Stimulated activated naive B cell treated with anti-CD40 and anti-IgM and Interleukin-4, amounts not matched to agents 10 μg/mL and 1 μg/mL and 100 μg/mL, for 72 hours (primary cell): ENCODE data around the gene ITGAD.
A peak's percentile ranks its signal among the peaks of the same experiment; 100 is the strongest.

ENCODE experiments used
- ATAC-seq, 2 donors: fragments of 150-1000 bp; cut with Tn5 transposase; replicated peaks; 2 replicates each; pipeline ENCODE4 v1.10.0; 2021; ENCODE audit warnings: moderate library complexity in 1 of 2
- DNase-seq: peaks from one replicate; pipeline ENCODE4 v3.0.0; 2021
- H3K27ac Mint-ChIP-seq: one replicate; pipeline ENCODE4 v1.8.0; 2022; ENCODE audit warnings: mild to moderate bottlenecking, mixed read lengths
- H3K27me3 Mint-ChIP-seq, 2 donors: one replicate each; pipeline ENCODE4 v1.8.0; 2022; ENCODE audit warnings: mixed read lengths in 2 of 2
- H3K36me3 Mint-ChIP-seq, 2 donors: one replicate each; pipeline ENCODE4 v1.8.0; 2022; ENCODE audit warnings: mixed read lengths in 2 of 2, mild to moderate bottlenecking in 1 of 2
- H3K4me1 Mint-ChIP-seq, 2 donors: one replicate each; pipeline ENCODE4 v1.8.0; 2022; ENCODE audit warnings: mixed read lengths in 2 of 2, mild to moderate bottlenecking in 1 of 2
- H3K4me3 Mint-ChIP-seq, 2 donors: one replicate each; pipeline ENCODE4 v1.8.0; 2022; ENCODE audit warnings: mild to moderate bottlenecking in 2 of 2, mixed read lengths in 2 of 2, moderate library complexity in 1 of 2
- H3K9me3 Mint-ChIP-seq, 2 donors: one replicate each; pipeline ENCODE4 v1.8.0; 2022; ENCODE audit warnings: mixed read lengths in 2 of 2, mild to moderate bottlenecking in 1 of 2

Gene ITGAD

GRCh38 chr16:31393056-31393455 is at the start of gene ITGAD:
TSS of gene ITGAD (plus strand) at chr16:31393335. CDS start at chr16:31393361, 26 bp downstream.
- H3K9me3 Mint-ChIP-seq: no peaks in the 10 kb centered on the region
- DNase-seq (no peak), ATAC-seq (peak; percentile 16 to 41)
- H3K4me3 Mint-ChIP-seq: no peak within 1 kb of the TSS
- H3K27ac Mint-ChIP-seq: peak within 1 kb of the TSS; percentile 2
- peaks cover 5 to 8% of the 10 kb centered on the region in 2 donors for H3K4me1 Mint-ChIP-seq
- H3K27me3 Mint-ChIP-seq: peaks cover 20 to 37% of the 10 kb centered on the region in 2 donors
- H3K36me3 Mint-ChIP-seq: peaks cover 0 to 1% of the 10 kb centered on the region in 2 donors

DNA sequence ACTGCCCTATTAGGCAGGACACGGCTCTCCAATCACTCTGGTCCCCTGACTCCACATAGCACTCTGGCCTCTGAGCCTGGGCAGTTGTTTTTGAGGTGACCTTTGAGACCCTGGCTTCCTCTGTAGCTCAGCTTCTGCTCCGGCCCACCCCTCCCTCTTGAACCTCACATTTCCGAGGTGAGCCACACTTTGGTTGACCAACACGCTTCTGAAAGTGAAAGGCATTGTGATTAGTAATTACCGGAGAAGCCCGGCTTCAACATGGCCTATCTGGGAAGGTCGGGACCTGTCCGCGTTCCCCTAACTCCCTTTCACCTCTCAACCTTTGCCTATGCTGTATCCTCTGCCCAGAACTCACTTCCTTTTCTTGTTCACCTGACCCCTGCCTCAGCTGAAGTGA is 48.4 kb upstream of the ITGAD start:
- H3K27me3 Mint-ChIP-seq: peaks cover 0 to 5% of the 10 kb centered on the region in 2 donors
- ATAC-seq: peak; percentile 41 to 60
- H3K4me1 Mint-ChIP-seq: peaks cover 28 to 35% of the 10 kb centered on the region in 2 donors
- H3K4me3 Mint-ChIP-seq: peak overlapping the region; percentile 17 to 18
- no peak for DNase-seq
- H3K27ac Mint-ChIP-seq: peak overlapping the region; percentile 15
- H3K36me3 Mint-ChIP-seq: no peaks in the 10 kb centered on the region
- H3K9me3 Mint-ChIP-seq: no peaks in the 10 kb centered on the region

DNA sequence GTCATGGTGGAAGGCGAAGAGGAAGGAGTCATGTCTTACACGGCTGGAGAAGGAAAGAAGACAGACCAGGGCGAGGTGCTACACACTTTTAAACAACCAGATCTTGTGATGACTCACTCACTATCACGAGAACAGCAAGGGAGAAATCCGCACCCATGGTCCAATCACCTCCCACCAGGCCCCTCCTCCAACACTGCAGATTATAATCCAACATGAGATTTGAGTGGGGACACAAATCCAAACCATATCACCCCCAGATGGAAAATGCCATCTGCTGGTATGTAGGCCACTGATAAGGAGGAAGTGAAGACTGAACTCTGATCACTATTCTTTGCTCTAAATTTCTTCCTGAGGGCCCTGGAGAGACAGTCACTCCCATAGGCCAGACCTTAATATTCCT is 45.7 kb upstream of the ITGAD start:
- DNase-seq (no peak), ATAC-seq (no peak)
- no peak overlapping the region for H3K27ac Mint-ChIP-seq
- H3K9me3 Mint-ChIP-seq: no peaks in the 10 kb centered on the region
- H3K4me3 Mint-ChIP-seq: no peak overlapping the region
- H3K27me3 Mint-ChIP-seq: no peaks in the 10 kb centered on the region
- peaks cover 43 to 58% of the 10 kb centered on the region in 2 donors for H3K4me1 Mint-ChIP-seq
- H3K36me3 Mint-ChIP-seq: no peaks in the 10 kb centered on the region

DNA sequence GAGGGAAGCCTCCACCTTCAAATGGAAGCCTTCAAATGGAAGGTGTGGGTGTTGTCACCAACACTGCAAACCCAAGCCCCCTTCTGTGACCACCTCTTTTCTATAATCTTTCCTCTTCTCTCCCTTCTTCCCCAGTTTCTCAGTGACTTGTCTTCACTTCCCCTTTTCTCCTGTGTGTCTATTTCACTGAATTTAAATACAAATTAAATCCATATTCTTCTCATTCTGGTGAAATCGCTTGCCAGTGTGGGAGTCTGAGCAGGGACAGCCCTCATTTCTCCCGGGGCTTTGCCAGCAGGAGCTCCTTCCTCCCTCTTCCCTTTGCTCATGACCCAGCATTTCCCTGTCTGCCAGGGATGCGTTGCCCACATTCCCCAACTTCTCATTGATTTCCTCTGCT is 44.6 kb upstream of the ITGAD start:
- no peaks in the 10 kb centered on the region for H3K27me3 Mint-ChIP-seq
- no peak overlapping the region for H3K4me3 Mint-ChIP-seq
- DNase-seq (no peak), ATAC-seq (no peak)
- H3K4me1 Mint-ChIP-seq: peaks cover 53 to 69% of the 10 kb centered on the region in 2 donors
- H3K27ac Mint-ChIP-seq: no peak overlapping the region
- H3K9me3 Mint-ChIP-seq: peaks cover 0 to 1% of the 10 kb centered on the region in 2 donors
- H3K36me3 Mint-ChIP-seq: no peaks in the 10 kb centered on the region

- Mint-ChIP-seq H3K4me1 (peaks cover 63 to 76% of the 10 kb centered on the region in 2 donors), H3K36me3 (peaks cover 0 to 4% of the 10 kb centered on the region in 2 donors), H3K4me3 (no peak overlapping the region), H3K27me3 (no peaks in the 10 kb centered on the region), H3K27ac (no peak overlapping the region), H3K9me3 (peaks cover 0 to 1% of the 10 kb centered on the region in 2 donors)
- ATAC-seq (peak; percentile 6 to 7), DNase-seq (peak; percentile 37)
Observed at GRCh38 chr16:31350275-31351005, 42.7 kb upstream of the ITGAD start.

- Mint-ChIP-seq H3K4me3 (peak overlapping the region; percentile 67), H3K27me3 (no peaks in the 10 kb centered on the region), H3K36me3 (peaks cover 0 to 4% of the 10 kb centered on the region in 2 donors), H3K4me1 (peaks cover 64 to 85% of the 10 kb centered on the region in 2 donors), H3K9me3 (peaks cover 0 to 1% of the 10 kb centered on the region in 2 donors), H3K27ac (peak overlapping the region; percentile 94)
- ATAC-seq (peak; percentile 22), DNase-seq (peak; percentile 54)
Observed at GRCh38 chr16:31351246-31351941, 41.7 kb upstream of the ITGAD start.

DNA sequence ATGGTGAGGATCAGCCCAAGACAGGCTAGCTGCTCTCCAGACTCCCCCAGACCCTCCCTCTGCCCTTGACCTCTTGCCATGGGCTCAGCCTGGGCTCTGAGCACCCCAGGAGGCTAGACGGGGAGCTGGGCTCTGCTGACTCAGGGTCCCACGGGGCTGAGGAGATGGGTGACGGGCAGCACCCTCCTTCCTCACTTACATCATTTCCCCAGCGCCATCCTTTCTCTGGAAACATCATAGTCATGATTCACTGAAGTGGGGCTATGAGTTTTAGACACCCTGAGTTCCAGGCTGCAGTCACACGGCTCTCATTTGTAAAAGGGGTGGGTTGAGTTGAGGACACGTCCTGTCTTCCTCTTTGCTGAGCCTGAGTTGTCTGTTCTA is 41.2 kb upstream of the ITGAD start:
- Mint-ChIP-seq H3K4me3 (peak overlapping the region; percentile 67), H3K4me1 (peaks cover 67 to 90% of the 10 kb centered on the region in 2 donors), H3K9me3 (peaks cover 0 to 1% of the 10 kb centered on the region in 2 donors), H3K36me3 (peaks cover 3 to 7% of the 10 kb centered on the region in 2 donors), H3K27me3 (no peaks in the 10 kb centered on the region), H3K27ac (peak overlapping the region; percentile 94)
- peak; percentile 40 to 48 for ATAC-seq
- DNase-seq: peak; percentile 62

DNA sequence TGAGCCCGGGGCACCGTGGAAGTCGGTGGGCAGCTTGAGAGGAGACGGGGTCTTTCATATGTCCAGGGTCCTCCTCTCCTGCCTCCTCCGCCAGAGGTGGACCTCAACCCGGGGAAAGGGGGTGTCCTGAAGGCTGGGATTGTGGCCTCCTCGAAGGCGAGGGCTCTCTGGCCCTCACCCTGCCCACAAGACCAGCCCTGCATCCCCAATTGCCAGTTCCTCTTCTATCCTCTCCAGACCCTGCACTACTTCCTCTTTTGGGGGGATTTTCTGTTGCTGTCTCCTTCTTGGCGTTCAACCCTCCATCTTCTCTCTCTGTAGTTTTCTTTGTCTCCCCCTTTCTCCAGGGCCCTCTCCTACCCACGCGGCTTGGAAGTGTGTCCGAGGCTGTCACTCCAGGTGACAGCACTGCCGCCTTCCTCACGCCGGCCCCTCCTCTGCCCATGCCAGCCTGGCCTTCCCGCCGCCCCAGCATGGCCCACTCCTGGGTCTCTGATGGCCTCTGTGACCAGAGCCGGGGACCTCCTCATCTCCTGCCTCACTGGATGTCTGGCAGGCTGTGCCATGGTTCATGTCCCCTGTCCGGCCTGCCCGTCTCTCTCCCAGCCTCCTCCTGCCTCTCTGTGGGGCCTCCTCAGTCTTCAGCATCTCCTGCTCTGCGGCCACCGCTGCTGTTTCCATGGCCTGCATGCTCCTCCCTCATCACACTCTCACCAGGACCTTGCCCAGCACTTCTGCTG is 40.6 kb upstream of the ITGAD start:
- Mint-ChIP-seq H3K27me3 (no peaks in the 10 kb centered on the region), H3K36me3 (peaks cover 4 to 7% of the 10 kb centered on the region in 2 donors), H3K4me3 (peak overlapping the region; percentile 67), H3K4me1 (peaks cover 64 to 91% of the 10 kb centered on the region in 2 donors), H3K27ac (peak overlapping the region; percentile 94), H3K9me3 (peaks cover 0 to 1% of the 10 kb centered on the region in 2 donors)
- ATAC-seq (peak; percentile 49 to 54), DNase-seq (peak; percentile 45)

DNA sequence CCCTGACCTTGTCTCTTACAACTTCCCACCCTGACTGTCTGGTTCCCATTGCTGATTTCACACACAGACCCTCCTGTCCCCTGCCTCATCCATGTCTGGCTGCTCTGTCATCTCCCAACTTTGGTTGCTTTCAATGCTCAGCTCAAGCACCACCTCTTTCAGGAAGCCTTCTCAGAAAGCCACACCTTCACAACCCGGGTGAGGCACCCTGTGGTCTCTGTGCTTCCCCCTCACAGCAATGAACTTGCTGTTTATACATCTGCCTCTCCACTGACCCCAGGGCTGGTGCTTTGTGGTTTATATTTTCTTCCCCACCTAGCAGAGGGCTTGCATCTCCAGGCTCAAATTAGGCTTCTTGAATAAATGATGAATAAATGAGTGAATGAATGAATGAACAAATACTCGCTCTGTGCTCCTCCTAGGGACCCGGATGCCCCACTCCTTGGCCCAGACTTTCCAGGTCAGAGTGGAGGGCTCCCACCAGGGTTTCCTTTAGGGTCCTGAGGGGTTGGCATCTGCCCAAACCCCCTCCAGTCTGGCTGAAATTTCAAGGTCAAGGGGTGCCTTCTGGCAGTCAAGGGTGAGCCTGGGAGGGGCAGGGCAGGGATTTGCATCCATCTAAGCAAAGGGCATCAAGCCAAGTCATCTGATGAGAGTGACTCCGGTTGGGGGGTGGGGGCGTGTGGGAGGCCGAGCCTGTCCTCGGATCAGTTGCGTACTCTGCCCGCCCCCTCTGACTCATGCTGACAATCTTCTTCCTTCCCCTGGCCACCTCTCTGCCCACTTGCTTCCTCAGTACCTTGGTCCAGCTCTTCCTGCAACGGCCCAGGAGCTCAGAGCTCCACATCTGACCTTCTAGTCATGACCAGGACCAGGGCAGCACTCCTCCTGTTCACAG is 38.5 kb upstream of the ITGAD start, which contains the start of gene ITGAX:
TSS of gene ITGAX (plus strand) at position 783 of the 898 bp plus-strand sequence. CDS start at position 862, 79 bp downstream.
- peak; percentile 80 to 84 for ATAC-seq
- peak; percentile 77 for DNase-seq
- H3K4me3 Mint-ChIP-seq: peak within 1 kb of the TSS; percentile 70 to 82
- H3K9me3 Mint-ChIP-seq: peaks cover 0 to 1% of the 10 kb centered on the region in 2 donors
- H3K27ac Mint-ChIP-seq: peak within 1 kb of the TSS; percentile 84
- peaks cover 53 to 77% of the 10 kb centered on the region in 2 donors for H3K4me1 Mint-ChIP-seq
- no peaks in the 10 kb centered on the region for H3K27me3 Mint-ChIP-seq
- peaks cover 7 to 10% of the 10 kb centered on the region in 2 donors for H3K36me3 Mint-ChIP-seq

GRCh38 chr16:31355431-31356100 is 37.6 kb upstream of the ITGAD start:
- Mint-ChIP-seq H3K36me3 (peaks cover 7 to 10% of the 10 kb centered on the region in 2 donors), H3K4me1 (peaks cover 49 to 67% of the 10 kb centered on the region in 2 donors), H3K9me3 (peaks cover 0 to 1% of the 10 kb centered on the region in 2 donors), H3K27me3 (peaks cover 0 to under 1% of the 10 kb centered on the region in 2 donors), H3K27ac (peak overlapping the region; percentile 84), H3K4me3 (peak overlapping the region; percentile 70 to 82)
- DNase-seq (no peak), ATAC-seq (no peak)

DNA sequence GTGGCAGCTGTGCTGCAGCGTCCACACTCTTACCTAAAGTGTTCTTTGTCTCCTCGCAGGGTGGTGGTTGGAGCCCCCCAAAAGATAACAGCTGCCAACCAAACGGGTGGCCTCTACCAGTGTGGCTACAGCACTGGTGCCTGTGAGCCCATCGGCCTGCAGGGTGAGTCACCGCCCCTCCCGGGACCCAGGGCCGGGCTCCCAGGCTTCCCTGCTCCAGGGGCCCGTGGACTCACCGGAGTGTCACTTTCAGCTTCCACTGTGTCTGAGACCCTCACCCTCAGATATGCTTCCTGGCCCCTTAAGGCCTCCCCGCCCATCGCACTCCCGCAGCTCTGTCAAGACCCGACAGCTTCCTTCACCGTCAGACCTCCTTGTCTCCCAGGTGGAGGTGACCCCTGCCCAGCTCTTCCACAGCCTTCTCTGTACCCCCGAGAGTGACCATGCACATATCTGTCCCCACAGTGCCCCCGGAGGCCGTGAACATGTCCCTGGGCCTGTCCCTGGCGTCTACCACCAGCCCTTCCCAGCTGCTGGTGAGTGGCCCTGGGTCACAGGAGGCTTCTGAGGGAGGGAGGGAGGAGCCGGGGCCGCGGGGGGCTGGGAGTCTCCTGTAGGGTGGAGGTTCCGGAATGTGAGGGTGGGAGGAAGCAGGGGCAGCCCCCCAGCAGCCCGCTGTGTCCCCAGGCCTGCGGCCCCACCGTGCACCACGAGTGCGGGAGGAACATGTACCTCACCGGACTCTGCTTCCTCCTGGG is 36.4 kb upstream of the ITGAD start:
- Mint-ChIP-seq H3K4me1 (peaks cover 44 to 60% of the 10 kb centered on the region in 2 donors), H3K9me3 (peaks cover 0 to 1% of the 10 kb centered on the region in 2 donors), H3K27me3 (peaks cover 0 to 4% of the 10 kb centered on the region in 2 donors), H3K36me3 (peaks cover 10% of the 10 kb centered on the region in 2 donors), H3K27ac (peak overlapping the region; percentile 52), H3K4me3 (peak overlapping the region; percentile 71 to 75)
- no peak for ATAC-seq
- no peak for DNase-seq
